GM18951 (cell line): ENCODE data around the gene MYRF.

Experiments used
- POLR2A ChIP-seq: IDR thresholded peaks from 4 replicates; pipeline ENCODE4 v1.6.1; 2011; ENCODE audit warnings: mild to moderate bottlenecking; ENCODE audit not compliant: insufficient read length, insufficient read depth; ENCODE audit errors: extremely low read depth
- in situ Hi-C: fragments of 300-500 bp; cut with MboI; formaldehyde crosslinking; loops from one replicate; pipeline ENCODE4 v1.12.0; 2022; ENCODE audit warnings: low sequenced_read_pairs, mixed read lengths, inconsistent platforms; ENCODE audit not compliant: unreplicated experiment

MYRF gene

DNA sequence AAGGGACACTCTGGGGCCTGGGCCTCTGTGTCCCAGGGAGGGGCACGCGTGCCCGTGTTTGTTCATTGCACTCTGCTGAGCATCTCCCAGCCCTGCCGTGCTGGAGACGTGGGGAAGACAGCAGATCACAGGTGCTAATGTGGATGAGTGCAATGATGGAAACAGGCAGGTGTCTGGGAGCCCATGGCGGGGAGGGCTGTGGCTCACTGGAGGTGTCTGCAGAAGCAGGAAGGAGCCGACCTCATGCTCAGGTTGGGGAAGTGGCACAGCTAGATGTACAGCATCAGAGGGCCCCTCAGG, 32.0 kb downstream of the MYRF start:
- in situ Hi-C loops, result no loop called here

DNA sequence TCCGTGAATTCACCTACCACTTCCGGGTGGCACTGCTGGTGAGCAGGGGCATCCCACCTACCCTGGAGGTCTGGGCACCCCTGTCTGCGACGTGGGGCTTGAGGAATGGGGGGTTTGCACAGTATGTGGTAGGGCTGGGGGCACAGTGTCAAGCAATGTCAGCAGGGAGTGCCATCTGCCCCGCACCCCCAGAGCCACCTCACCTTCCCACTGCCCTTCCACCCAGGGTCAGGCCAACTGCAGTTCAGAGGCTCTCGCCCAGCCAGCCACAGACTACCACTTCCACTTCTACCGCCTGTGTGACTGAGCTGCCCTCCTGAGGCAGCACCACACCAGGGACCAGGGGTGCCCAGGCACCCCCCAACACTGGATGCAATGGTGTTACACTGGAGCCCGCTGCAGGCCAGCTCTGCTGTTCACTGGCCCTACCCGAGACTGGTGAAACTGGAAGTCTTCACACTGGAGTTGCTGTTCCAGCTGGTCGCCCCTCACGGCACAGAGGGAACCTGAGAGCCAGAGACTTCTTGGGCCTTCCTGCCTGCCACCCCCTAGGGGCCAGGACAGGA, 33.5 kb downstream of the MYRF start:
- TF ChIP-seq POLR2A, result no peak
- in situ Hi-C loops, result no loop called here

More for the DNA sequence above, 32.0 kb downstream of the MYRF start:
- no peak for TF ChIP-seq POLR2A

DNA sequence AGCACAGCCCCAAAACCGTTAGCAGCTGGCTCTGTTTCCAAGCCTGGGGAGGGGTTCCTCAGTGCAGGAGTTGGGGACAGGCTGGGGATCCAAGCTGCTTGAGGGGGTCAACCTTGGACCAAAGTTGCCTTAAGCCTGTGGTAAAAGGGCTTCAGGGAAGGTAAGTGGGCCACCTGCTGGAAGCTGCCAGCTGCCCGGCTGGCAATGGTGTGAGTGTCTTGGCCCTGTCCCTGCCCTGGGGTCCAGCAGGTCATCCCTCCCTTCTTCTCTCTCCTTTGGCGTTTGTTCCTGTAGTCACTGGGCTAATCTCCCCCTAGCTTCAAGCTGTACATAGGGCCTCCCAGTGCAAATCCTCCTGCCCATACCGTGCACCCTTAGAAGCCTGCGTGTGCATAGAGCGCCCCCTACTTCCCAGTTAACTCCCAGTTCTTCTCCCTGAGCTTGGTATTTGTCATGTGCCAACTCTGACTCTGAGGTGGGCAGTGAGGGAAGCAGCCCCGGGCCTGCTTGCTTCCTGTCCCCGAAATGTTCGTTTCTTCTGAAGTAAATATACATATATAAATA, 35.6 kb downstream of the MYRF start:
- in situ Hi-C loops, result no loop called here

DNA sequence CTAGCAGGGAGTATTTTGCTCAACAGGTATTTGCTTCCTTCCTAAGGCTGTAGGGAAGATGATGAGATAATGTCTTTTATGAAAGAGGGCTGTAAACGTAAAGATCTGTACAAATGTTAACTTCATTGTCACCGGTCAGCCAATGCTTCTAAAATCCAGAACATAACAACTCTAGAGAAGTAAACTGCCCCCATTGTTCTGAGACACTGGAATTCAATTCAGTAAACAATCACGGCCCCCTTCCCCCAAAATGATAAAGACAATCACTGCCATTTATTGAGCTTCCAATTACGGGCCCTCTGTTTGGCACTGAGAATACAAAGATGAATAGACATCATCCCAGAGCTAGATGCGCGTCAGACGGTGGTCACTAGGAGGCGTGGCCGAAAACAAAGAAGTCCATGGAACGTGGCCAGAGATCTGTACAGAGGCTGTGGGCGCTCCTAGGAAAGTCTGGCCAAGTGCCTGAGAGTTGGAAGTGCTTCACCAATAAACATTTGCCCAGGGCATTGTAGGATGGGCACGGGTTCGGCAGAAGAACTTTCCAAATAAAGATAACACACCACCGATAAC, 39.4 kb downstream of the MYRF start:
- no peak for TF ChIP-seq POLR2A
- in situ Hi-C loops, result no loop called here

More for the DNA sequence above, 35.6 kb downstream of the MYRF start:
- TF ChIP-seq POLR2A, result no peak

DNA sequence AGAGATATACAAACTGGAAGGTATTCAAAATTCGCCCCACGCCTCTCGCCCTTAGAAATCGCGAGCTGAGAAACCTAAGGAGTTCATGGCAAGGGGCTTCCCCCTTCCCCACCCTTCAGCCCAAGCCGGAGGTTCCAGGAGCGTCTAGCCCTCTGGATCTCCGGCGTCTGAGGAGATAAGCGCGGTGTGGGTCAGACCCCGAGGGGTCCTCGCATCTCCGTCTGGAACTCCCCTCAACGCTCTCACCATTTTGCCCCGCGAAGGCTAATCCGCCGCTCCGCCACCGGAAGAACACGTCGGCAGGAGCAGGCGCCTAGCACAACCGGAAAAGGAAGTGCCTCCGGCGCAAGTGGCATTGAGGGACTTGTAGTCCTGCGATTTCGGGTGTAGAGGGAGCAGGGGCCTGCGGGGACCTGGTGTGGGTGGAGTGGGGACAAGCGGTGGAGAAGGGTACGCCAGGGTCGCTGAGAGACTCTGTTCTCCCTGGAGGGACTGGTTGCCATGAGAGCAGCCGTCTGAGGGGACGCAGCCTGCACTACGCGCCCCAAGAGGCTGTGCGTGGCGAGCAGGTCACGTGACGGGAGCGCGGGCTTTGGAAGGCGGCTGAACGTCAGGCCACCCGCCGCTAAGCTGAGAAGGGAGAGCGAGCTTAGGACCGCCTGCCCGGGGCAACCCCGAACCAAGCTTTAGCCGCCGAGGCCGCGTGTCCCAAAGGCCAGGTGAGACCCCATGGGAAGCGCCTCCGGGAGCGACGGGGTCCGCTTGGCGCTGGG, 40.1 kb downstream of the MYRF start, which contains the start of the genes FEN1 and TMEM258:
Gene FEN1, plus strand, starts transcription at position 602 of the 773 bp plus-strand sequence. CDS start 2,451 bp downstream, outside the sequence.
Gene TMEM258, minus strand, starts transcription at position 290 of the 773 bp plus-strand sequence. Its CDS starts 41 bp downstream, at position 249.
- peak; percentile 90 for TF ChIP-seq POLR2A
- in situ Hi-C loops, result no loop called here

DNA sequence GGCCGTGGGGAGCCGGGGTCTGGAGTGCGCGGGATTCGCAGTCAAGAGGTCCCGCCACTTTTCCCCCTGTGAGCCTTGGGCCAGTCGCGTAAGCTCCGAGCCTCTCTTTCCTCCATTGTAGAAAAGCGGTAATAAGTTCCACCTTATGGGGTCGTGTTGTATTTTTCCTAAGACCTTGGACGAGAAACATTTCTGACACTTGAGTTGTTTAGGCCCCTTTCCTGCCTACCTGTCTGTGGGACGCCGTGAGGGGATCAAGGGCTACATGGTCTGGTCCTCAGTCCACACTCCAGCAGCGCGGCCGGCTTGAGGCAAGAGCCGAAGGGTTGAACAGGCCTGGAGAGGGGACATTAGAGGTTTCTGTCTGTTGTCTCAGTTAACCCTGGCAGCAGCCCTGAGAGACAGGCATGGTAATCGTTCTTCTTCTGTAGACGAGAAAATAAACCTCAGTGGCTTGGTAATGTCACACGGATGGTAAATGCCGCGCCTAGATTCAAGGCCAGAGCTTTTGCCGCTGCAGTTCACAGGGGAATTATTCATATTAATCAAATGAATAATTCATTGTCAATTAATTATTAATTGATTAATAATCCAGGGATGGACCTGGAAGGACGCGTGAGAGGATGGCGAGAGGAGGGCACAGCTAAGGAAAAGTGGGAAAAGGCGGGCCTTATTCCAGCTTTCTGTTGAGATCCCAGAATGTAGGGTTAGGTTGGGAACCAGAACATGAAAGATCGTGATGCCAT, 40.8 kb downstream of the MYRF start:
- TF ChIP-seq POLR2A, result no peak
- in situ Hi-C loops, result no loop called here

DNA sequence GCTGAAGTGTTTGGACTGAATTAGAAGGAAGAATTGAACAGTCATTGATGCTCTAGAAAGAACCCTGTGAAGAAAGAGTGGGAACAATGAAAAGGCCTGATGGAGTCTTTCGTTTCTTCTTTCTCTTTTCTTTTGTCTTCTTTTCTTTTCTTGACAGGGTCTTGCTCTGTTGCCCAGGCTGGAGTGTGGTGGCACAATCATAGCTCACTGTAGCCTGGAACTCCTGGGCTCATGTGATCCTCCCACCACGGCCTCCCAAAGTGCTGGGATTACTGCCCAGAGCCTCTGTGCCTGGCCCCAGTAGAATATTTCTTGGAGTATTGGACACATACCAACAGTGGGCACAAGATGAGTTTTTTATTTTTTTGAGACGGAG, 41.4 kb downstream of the MYRF start:
- no peak for TF ChIP-seq POLR2A
- in situ Hi-C loops, result no loop called here

DNA sequence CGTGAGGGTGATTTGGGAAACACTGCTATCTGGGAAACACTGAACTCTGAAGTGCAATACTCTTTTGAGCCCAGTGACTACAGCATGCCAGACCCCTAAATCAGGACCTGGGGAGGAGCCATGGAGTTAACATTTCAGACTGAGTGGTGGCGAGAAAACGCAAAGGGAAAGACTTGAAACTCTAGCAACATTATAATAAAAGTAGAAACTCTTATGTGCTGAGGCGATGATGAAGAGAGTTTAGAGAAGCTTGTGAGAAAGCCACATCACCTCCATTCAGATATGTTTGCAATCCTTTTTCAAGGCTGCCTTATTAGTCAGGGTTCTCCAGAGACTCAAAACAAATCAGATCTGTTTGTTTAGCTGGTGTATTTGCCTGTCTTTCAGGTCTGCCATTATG, 42.1 kb downstream of the MYRF start:
- in situ Hi-C loops, result no loop called here
- no peak for TF ChIP-seq POLR2A

DNA sequence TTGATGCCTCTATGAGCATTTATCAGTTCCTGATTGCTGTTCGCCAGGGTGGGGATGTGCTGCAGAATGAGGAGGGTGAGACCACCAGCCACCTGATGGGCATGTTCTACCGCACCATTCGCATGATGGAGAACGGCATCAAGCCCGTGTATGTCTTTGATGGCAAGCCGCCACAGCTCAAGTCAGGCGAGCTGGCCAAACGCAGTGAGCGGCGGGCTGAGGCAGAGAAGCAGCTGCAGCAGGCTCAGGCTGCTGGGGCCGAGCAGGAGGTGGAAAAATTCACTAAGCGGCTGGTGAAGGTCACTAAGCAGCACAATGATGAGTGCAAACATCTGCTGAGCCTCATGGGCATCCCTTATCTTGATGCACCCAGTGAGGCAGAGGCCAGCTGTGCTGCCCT, 43.0 kb downstream of the MYRF start:
- TF ChIP-seq POLR2A, result no peak
- in situ Hi-C loops, result no loop called here

DNA sequence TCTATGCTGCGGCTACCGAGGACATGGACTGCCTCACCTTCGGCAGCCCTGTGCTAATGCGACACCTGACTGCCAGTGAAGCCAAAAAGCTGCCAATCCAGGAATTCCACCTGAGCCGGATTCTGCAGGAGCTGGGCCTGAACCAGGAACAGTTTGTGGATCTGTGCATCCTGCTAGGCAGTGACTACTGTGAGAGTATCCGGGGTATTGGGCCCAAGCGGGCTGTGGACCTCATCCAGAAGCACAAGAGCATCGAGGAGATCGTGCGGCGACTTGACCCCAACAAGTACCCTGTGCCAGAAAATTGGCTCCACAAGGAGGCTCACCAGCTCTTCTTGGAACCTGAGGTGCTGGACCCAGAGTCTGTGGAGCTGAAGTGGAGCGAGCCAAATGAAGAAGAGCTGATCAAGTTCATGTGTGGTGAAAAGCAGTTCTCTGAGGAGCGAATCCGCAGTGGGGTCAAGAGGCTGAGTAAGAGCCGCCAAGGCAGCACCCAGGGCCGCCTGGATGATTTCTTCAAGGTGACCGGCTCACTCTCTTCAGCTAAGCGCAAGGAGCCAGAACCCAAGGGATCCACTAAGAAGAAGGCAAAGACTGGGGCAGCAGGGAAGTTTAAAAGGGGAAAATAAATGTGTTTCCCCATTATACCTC, 43.6 kb downstream of the MYRF start:
- no peak for TF ChIP-seq POLR2A
- in situ Hi-C loops, result no loop called here

DNA sequence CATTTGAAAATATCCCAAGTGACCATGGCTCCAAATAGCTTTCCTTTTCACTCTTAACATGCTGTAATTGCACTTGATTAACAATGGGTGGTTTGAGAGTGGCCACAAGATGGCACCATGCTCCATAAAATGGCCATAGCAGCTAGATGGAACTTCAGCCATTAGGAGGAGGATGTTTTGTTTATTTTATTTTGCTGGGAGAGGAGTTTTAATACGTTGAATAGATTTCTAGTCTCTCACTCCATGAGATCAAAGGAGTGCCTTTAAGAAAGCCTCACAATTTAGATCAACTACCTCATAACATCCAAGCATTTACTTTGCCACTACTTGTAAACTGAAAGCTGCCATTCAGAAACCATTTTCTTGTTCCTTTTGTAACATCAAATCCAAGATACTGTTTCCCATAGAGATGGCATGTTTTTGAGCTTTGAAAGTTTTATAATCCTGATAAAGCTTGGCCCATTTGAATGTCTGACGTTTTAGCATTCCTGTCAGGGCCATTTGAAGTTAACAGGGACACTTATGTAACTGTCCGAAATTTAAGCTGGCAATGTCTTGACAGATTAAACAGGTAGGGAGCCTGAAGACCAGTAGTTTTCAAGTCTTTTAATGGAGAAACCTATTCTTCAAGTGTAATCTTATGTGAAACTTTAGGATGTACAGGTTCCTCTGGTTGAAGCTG, 45.0 kb downstream of the MYRF start:
- no peak for TF ChIP-seq POLR2A
- in situ Hi-C loops, result no loop called here

DNA sequence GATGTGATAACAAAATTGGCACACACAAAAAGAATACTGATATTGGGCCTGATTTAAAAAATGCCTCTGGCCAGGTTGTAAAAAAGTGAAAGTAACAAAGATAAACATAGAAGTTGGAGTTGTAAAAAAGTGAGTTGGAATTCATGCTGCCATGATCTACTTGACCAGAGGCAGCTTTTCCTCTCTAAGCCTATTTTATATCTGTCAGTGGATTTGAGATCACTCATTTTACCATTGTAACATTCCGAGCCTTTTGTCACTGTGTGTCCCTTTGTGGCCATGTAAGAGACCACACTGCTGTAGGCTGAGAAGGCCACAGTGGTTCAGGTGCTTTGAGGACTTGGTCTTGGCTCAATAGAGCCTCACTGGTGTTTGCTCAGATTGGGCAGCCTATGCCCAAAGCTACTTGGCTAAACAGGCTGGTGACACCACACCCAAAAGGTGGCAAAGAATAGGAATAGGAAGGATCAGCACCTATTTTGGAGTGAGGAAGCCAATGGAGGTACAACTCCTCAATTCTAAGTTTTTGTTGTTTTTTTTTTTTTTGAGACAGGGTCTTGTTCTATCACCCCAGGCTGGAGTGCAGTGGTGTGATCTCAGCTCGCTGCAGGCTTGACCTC, 47.3 kb downstream of the MYRF start:
- in situ Hi-C loops, result no loop called here
- no peak for TF ChIP-seq POLR2A
